ENCODE measurements around the gene AMIGO3. TPM values are rescaled to one million over a fixed set of nuclear protein-coding genes. Genes with fewer than 3 reads are reported as not detected.
A peak's percentile ranks its signal among the peaks of the same experiment; 100 is the strongest.

The AMIGO3 gene
- total RNA-seq, 1 experiment from 2014 or later: 1.0 TPM

- DNase-seq: peak; percentile 60 to 75
- Histone ChIP-seq H3K79me2 (ENCODE audit: low read depth) (peaks cover 21% of the 10 kb centered on the region; the same call in 1 of the 2 replicates), H3K9me3 (ENCODE audit: insufficient read depth, low read depth) (no peaks in the 10 kb centered on the region), H3F3A (ENCODE audit: insufficient read depth, low read depth) (peaks cover 19% of the 10 kb centered on the region), H3K36me3 (ENCODE audit: low read depth) (no peaks in the 10 kb centered on the region; the same call in 1 of the 2 replicates), H3K4me1 (replicated peaks; ENCODE audit: insufficient read depth) (peaks cover 28% of the 10 kb centered on the region), H4K20me1 (ENCODE audit: insufficient read depth) (peaks cover 7% of the 10 kb centered on the region; the same call in 1 of the 2 replicates), H3K4me2 (peak overlapping the region; percentile 36), H3K27ac (no peak overlapping the region), H2AFZ (no peak overlapping the region), H3K27me3 (ENCODE audit: insufficient read depth, low read depth) (no peaks in the 10 kb centered on the region), H3K4me3 (no peak overlapping the region), H3K9me2 (ENCODE audit: insufficient read depth) (no peaks in the 10 kb centered on the region)
- BruUV-seq (replicated peaks): no TSS peak
- POLR2A ChIA-PET (ENCODE audit: unreplicated experiment): interaction anchor here (0.6 to 0.7 kb wide), 2 partner anchors 132 to 219 kb away, joined by 5 to 6 read pairs; no protein-coding TSS in a partner anchor
- CTCF ChIA-PET: interaction anchor here (0.5 to 1.8 kb wide), 14 partner anchors 84 to 427 kb away, joined by 3 to 28 read pairs (median 6); no protein-coding TSS in a partner anchor
- intact Hi-C loops (cut with micrococcal nuclease; ENCODE audit: unreplicated experiment): loop anchor here (1.0 to 5.0 kb wide), 5 partner anchors 51 to 324 kb away; partner anchors contain the start of gene GMPPB
- TF ChIP-seq EZH2 (IDR thresholded peaks at IDR 0.05; ENCODE audit: low read depth): no peak
- peak; percentile 83 for TF ChIP-seq CTCF (conservative IDR thresholded peaks at IDR 0.05)
These were observed 47.9 kb downstream of the AMIGO3 start for GRCh38 chr3:49671291-49672288.

- H3K4me2 ChIP-seq: no peak overlapping the region
- intact Hi-C loops (cut with micrococcal nuclease; ENCODE audit: unreplicated experiment): loop anchor here (1.0 to 5.0 kb wide), 4 partner anchors 69 to 324 kb away; no protein-coding TSS in a partner anchor
- no TSS peak for BruUV-seq (replicated peaks)
- H2AFZ ChIP-seq: no peak overlapping the region
- ChIA-PET CTCF (interaction anchor here (0.8 to 1.8 kb wide), 2 partner anchors 131 to 219 kb away, joined by 5 to 28 read pairs; no protein-coding TSS in a partner anchor), POLR2A (ENCODE audit: unreplicated experiment) (no interaction called here)
- H3F3A ChIP-seq (ENCODE audit: insufficient read depth, low read depth): peaks cover 19% of the 10 kb centered on the region
- H3K4me3 ChIP-seq: no peak overlapping the region
- DNase-seq: no peak
- no peaks in the 10 kb centered on the region for H3K27me3 ChIP-seq (ENCODE audit: insufficient read depth, low read depth)
- H4K20me1 ChIP-seq (ENCODE audit: insufficient read depth): peaks cover 7% of the 10 kb centered on the region; the same call in 1 of the 2 replicates
- no peaks in the 10 kb centered on the region for H3K9me3 ChIP-seq (ENCODE audit: insufficient read depth, low read depth)
- no peaks in the 10 kb centered on the region; the same call in 1 of the 2 replicates for H3K36me3 ChIP-seq (ENCODE audit: low read depth)
- H3K79me2 ChIP-seq (ENCODE audit: low read depth): peaks cover 21% of the 10 kb centered on the region; the same call in 1 of the 2 replicates
- TF ChIP-seq EZH2 (IDR thresholded peaks at IDR 0.05; ENCODE audit: low read depth) (no peak), CTCF (conservative IDR thresholded peaks at IDR 0.05) (no peak)
- H3K9me2 ChIP-seq (ENCODE audit: insufficient read depth): no peaks in the 10 kb centered on the region
- H3K4me1 ChIP-seq (replicated peaks; ENCODE audit: insufficient read depth): peaks cover 28% of the 10 kb centered on the region
- no peak overlapping the region for H3K27ac ChIP-seq
These were observed 48.6 kb downstream of the AMIGO3 start for GRCh38 chr3:49670940-49671290.

- Histone ChIP-seq H3K4me2 (0 out of 2 replicates have a peak overlapping the region, but pooled peaks have one; percentile 40), H3K4me3 (no peak overlapping the region), H4K20me1 (ENCODE audit: insufficient read depth) (peaks cover 7% of the 10 kb centered on the region; the same call in 1 of the 2 replicates), H3K79me2 (ENCODE audit: low read depth) (peaks cover 8% of the 10 kb centered on the region; the same call in 1 of the 2 replicates), H3K36me3 (ENCODE audit: low read depth) (no peaks in the 10 kb centered on the region), H3K9me3 (ENCODE audit: insufficient read depth, low read depth) (no peaks in the 10 kb centered on the region), H3K9me2 (ENCODE audit: insufficient read depth) (no peaks in the 10 kb centered on the region), H2AFZ (no peak overlapping the region), H3K4me1 (replicated peaks; ENCODE audit: insufficient read depth) (peaks cover 21% of the 10 kb centered on the region), H3K27ac (no peak overlapping the region), H3F3A (ENCODE audit: insufficient read depth, low read depth) (peaks cover 19% of the 10 kb centered on the region), H3K27me3 (ENCODE audit: insufficient read depth, low read depth) (no peaks in the 10 kb centered on the region)
- TF ChIP-seq CTCF (conservative IDR thresholded peaks at IDR 0.05) (no peak), EZH2 (IDR thresholded peaks at IDR 0.05; ENCODE audit: low read depth) (no peak)
- ChIA-PET POLR2A (ENCODE audit: unreplicated experiment) (interaction anchor here (0.5 kb wide), 1 partner anchor 219 kb away, joined by 4 read pairs; no protein-coding TSS in a partner anchor), CTCF (interaction anchor here (0.6 to 1.4 kb wide), 3 partner anchors 129 to 215 kb away, joined by 3 to 9 read pairs (median 3); no protein-coding TSS in a partner anchor)
- no peak for DNase-seq
- intact Hi-C loops (cut with micrococcal nuclease; ENCODE audit: unreplicated experiment): no loop called here
- no TSS peak for BruUV-seq (replicated peaks)
These were observed 50.1 kb downstream of the AMIGO3 start for GRCh38 chr3:49669352-49669751.
